ENCODE data around the gene CD300LF. TPM values are rescaled to one million over a fixed set of nuclear protein-coding genes. Genes with fewer than 3 reads are reported as not detected.

CD300LF gene
- total RNA-seq, 1 donor from 2014 or later, result not detected

Other genes with a start within 250 kb of the CD300LF start
- not detected in 2 replicates for gene CD300A, start 246.3 kb downstream of the CD300LF start, total RNA-seq
- not detected in 2 replicates for gene CD300LB, start 181.4 kb downstream of the CD300LF start, total RNA-seq
- gene CD300C, start 166.8 kb downstream of the CD300LF start, total RNA-seq, result not detected in 2 replicates
- gene CD300H, start 145.4 kb downstream of the CD300LF start, total RNA-seq, result not detected in 2 replicates
- not detected in 2 replicates for gene CD300LD, start 120.6 kb downstream of the CD300LF start, total RNA-seq
- not detected in 2 replicates for gene CD300E, start 89.2 kb downstream of the CD300LF start, total RNA-seq
- gene RAB37, start 24.3 kb upstream of the CD300LF start, total RNA-seq, result 0.20 and 0.22 TPM in 2 replicates
- 4.4 and 4.6 TPM in 2 replicates for gene NHERF1, start 35.7 kb upstream of the CD300LF start, total RNA-seq
- 15.5 and 20.0 TPM in 2 replicates for gene NAT9, start 63.4 kb upstream of the CD300LF start, total RNA-seq
- gene GRIN2C, start 147.0 kb upstream of the CD300LF start, total RNA-seq, result under 0.01 TPM in 2 replicates
- gene FDXR, start 160.1 kb upstream of the CD300LF start, total RNA-seq, result 12.9 and 41.2 TPM in 2 replicates
- not detected in 2 replicates for gene FADS6, start 180.7 kb upstream of the CD300LF start, total RNA-seq
- gene USH1G, start 210.3 kb upstream of the CD300LF start, total RNA-seq, result not detected in 2 replicates
- gene OTOP2, start 211.3 kb upstream of the CD300LF start, total RNA-seq, result not detected in 2 replicates
- not detected in 2 replicates for gene OTOP3, start 223.0 kb upstream of the CD300LF start, total RNA-seq

Measured in lung microvascular endothelial cell (primary cell).